Measurements from ENCODE around the gene TMPRSS15. TPM values are rescaled to one million over a fixed set of nuclear protein-coding genes. Genes with fewer than 3 reads are reported as not detected.

Gene TMPRSS15
- polyA plus RNA-seq, 4 donors, result 27.0 to 98.9 (median 56.6) TPM; not detected in 1

DNA sequence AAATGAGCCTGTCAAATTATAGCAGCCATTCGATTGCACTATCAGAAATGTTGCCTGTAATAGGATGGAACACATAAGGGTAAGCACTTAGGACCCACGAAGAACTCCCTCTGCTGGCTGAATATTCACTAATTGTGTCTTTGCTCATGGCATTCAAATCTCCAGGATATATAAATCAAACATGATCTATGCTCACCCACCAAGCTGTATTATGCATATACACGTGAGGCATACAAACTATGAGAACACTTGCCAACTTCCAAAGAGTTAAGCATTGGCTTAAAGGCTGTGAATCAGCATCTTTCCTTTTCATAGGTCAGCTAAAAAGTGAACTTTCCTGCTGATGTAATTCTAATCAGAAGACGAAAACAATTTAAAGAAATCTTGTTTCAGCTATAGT is 34.5 kb downstream of the TMPRSS15 start:
- H3K4me3 ChIP-seq (ENCODE audit: low read depth in 1 of 3, low read length in 3 of 3), result no peak overlapping the region
- WGBS, 3 donors, result 18 to 31% (median 21%) methylated on average over 4 of the region's 4 CpGs
- DNase-seq (peak; percentile 5 to 6), FAIRE-seq (no peak)
- H3K36me3 ChIP-seq (ENCODE audit: control insufficient read depth in 3 of 3, insufficient read depth in 2 of 3, low read depth in 1 of 3, low read length in 3 of 3), result peaks cover 0 to 3% (median 0%) of the 10 kb centered on the region in 3 donors
- H3K9me3 ChIP-seq (ENCODE audit: control insufficient read depth in 2 of 2, insufficient read depth in 1 of 2, low read depth in 1 of 2, low read length in 1 of 2), result no peaks in the 10 kb centered on the region
- H3K27ac ChIP-seq (ENCODE audit: low read depth in 1 of 3, low read length in 2 of 3), result no peak overlapping the region
- H3K27me3 ChIP-seq (ENCODE audit: control insufficient read depth in 3 of 3, insufficient read depth in 3 of 3, low read length in 3 of 3), result no peaks in the 10 kb centered on the region
- no peaks in the 10 kb centered on the region for H3K4me1 ChIP-seq (ENCODE audit: control insufficient read depth in 3 of 3, insufficient read depth in 2 of 3, low read depth in 1 of 3, low read length in 2 of 3)

DNA sequence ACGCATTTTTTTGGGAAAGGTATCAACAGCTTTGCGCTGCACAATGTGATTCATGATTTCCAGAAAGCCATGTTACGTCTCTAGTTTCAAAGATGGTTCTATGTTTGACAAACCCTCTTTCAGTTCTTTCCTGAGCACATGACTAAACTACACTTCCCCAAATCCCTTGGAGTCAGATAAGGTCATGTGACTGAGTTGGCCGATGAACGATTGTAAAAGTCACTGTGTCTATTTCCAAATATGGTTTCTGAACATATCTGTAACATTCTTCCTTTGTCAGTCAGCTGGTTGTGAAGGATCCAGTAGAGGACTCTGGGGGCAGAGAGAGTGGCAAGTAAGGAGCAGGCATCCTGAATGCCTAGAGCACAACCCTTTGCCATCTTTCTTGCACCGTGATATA is 35.4 kb downstream of the TMPRSS15 start:
- H3K27me3 ChIP-seq (ENCODE audit: control insufficient read depth in 3 of 3, insufficient read depth in 3 of 3, low read length in 3 of 3), result no peaks in the 10 kb centered on the region
- peaks cover 0 to 3% (median 0%) of the 10 kb centered on the region in 3 donors for H3K36me3 ChIP-seq (ENCODE audit: control insufficient read depth in 3 of 3, insufficient read depth in 2 of 3, low read depth in 1 of 3, low read length in 3 of 3)
- DNase-seq (no peak), FAIRE-seq (no peak)
- H3K4me1 ChIP-seq (ENCODE audit: control insufficient read depth in 3 of 3, insufficient read depth in 2 of 3, low read depth in 1 of 3, low read length in 2 of 3), result no peaks in the 10 kb centered on the region
- WGBS, 3 donors, result 65 to 77% (median 69%) methylated on average over 6 of the region's 6 CpGs
- no peaks in the 10 kb centered on the region for H3K9me3 ChIP-seq (ENCODE audit: control insufficient read depth in 2 of 2, insufficient read depth in 1 of 2, low read depth in 1 of 2, low read length in 1 of 2)
- no peak overlapping the region for H3K4me3 ChIP-seq (ENCODE audit: low read depth in 1 of 3, low read length in 3 of 3)
- no peak overlapping the region for H3K27ac ChIP-seq (ENCODE audit: low read depth in 1 of 3, low read length in 2 of 3)

DNA sequence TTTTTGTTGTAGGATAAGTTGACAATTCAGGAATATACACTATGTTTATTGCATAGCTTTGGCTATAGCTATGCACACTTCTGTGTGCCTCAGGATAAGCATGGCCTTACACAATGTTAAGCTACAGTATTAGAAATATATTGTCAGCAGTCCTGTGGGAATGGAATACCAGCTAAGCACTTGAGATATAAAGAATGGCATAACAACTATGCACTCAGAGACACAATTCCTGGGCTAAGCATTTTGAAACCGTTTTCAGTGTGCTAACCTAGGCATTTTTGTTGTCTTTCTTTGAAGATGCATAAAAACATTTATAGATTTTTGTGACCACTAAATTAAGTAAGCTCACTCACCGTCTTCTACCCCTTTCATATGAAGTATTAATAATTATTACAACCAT is 46.8 kb downstream of the TMPRSS15 start:
- DNase-seq, result no peak
- 69 to 72% (median 72%) methylated on average over 2 of the region's 2 CpGs for WGBS, 3 donors
- no peak for FAIRE-seq

DNA sequence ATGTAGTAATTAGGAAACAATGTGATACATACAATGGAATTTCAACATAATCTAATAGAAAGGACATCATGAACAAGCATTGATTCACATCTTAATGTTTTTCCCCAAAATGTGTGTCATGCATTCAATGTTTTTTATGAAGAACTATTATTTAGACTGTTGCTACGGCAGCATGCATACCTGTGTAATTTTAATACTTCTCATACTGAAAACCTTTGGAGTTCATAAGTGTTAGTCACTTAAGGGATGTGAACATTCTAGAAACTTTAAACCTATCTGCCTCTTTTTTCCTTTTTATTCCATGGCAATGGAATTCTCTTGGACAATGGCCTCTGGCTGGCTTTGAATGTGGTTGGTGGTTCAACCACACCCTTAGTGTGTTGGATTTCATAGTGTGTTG is 48.6 kb downstream of the TMPRSS15 start:
- no peaks in the 10 kb centered on the region for H3K4me1 ChIP-seq (ENCODE audit: control insufficient read depth in 3 of 3, insufficient read depth in 2 of 3, low read depth in 1 of 3, low read length in 2 of 3)
- no peak overlapping the region for H3K27ac ChIP-seq (ENCODE audit: low read depth in 1 of 3, low read length in 2 of 3)

More for the DNA sequence above, 46.8 kb downstream of the TMPRSS15 start:
- Histone ChIP-seq H3K36me3 (ENCODE audit: control insufficient read depth in 3 of 3, insufficient read depth in 2 of 3, low read depth in 1 of 3, low read length in 3 of 3) (peaks cover 0 to 6% (median 0%) of the 10 kb centered on the region in 3 donors), H3K27ac (ENCODE audit: low read depth in 1 of 3, low read length in 2 of 3) (no peak overlapping the region), H3K4me3 (ENCODE audit: low read depth in 1 of 3, low read length in 3 of 3) (no peak overlapping the region), H3K9me3 (ENCODE audit: control insufficient read depth in 2 of 2, insufficient read depth in 1 of 2, low read depth in 1 of 2, low read length in 1 of 2) (no peaks in the 10 kb centered on the region), H3K4me1 (ENCODE audit: control insufficient read depth in 3 of 3, insufficient read depth in 2 of 3, low read depth in 1 of 3, low read length in 2 of 3) (no peaks in the 10 kb centered on the region), H3K27me3 (ENCODE audit: control insufficient read depth in 3 of 3, insufficient read depth in 3 of 3, low read length in 3 of 3) (no peaks in the 10 kb centered on the region)

DNA sequence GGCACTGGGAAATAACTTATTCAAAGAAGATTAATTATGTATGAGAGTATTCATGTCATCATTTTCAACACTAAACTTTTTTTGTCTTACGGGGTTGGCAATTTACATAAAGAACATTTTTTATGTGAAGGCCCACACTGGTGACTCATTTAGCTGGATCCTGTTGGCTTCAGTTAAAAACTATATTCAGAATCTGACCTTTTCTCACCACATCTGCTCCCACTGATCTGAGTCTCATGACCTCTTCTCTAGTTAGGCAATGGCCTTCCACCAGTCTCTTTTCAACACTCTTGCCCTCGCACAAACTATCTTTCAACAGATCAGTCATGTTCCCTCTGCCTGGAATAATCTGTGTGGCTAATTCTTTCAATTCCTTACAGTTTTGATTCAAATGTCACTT is 53.4 kb downstream of the TMPRSS15 start:
- DNase-seq (no peak), FAIRE-seq (no peak)
- Histone ChIP-seq H3K36me3 (ENCODE audit: control insufficient read depth in 3 of 3, insufficient read depth in 2 of 3, low read depth in 1 of 3, low read length in 3 of 3) (no peaks in the 10 kb centered on the region), H3K4me1 (ENCODE audit: control insufficient read depth in 3 of 3, insufficient read depth in 2 of 3, low read depth in 1 of 3, low read length in 2 of 3) (no peaks in the 10 kb centered on the region), H3K27me3 (ENCODE audit: control insufficient read depth in 3 of 3, insufficient read depth in 3 of 3, low read length in 3 of 3) (no peaks in the 10 kb centered on the region), H3K9me3 (ENCODE audit: control insufficient read depth in 2 of 2, insufficient read depth in 1 of 2, low read depth in 1 of 2, low read length in 1 of 2) (no peaks in the 10 kb centered on the region), H3K4me3 (ENCODE audit: low read depth in 1 of 3, low read length in 3 of 3) (no peak overlapping the region), H3K27ac (ENCODE audit: low read depth in 1 of 3, low read length in 2 of 3) (no peak overlapping the region)
- 56 to 77% (median 59%) methylated on average over 2 of the region's 2 CpGs for WGBS, 3 donors

More for the DNA sequence above, 48.6 kb downstream of the TMPRSS15 start:
- DNase-seq, result no peak
- no peak for FAIRE-seq
- WGBS, 3 donors, result 88 to 100% (median 93%) methylated on average over 1 of the region's 1 CpG
- H3K9me3 ChIP-seq (ENCODE audit: control insufficient read depth in 2 of 2, insufficient read depth in 1 of 2, low read depth in 1 of 2, low read length in 1 of 2), result no peaks in the 10 kb centered on the region
- H3K27me3 ChIP-seq (ENCODE audit: control insufficient read depth in 3 of 3, insufficient read depth in 3 of 3, low read length in 3 of 3), result no peaks in the 10 kb centered on the region
- no peak overlapping the region for H3K4me3 ChIP-seq (ENCODE audit: low read depth in 1 of 3, low read length in 3 of 3)
- H3K36me3 ChIP-seq (ENCODE audit: control insufficient read depth in 3 of 3, insufficient read depth in 2 of 3, low read depth in 1 of 3, low read length in 3 of 3), result peaks cover 0 to 6% (median 0%) of the 10 kb centered on the region in 3 donors

DNA sequence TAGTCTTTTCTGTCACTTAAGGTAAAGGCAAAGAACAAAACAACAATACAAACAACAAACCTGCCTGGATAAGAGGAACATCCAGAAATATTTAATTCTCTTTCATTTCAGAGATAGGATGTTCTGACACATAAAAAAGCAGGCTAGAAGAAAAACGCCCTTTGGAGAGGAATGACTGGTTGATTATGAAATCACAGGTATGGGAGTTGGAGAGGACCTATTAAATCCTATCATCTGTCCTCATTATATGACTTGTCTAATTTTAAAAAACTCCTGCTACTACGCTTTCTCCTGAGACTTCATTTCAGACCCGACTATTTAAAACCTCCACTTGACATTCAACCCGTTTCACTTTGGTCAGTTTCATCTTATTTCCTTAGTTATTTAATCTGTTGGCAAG is 54.1 kb downstream of the TMPRSS15 start:
- H3K4me3 ChIP-seq (ENCODE audit: low read depth in 1 of 3, low read length in 3 of 3), result no peak overlapping the region
- no peaks in the 10 kb centered on the region for H3K36me3 ChIP-seq (ENCODE audit: control insufficient read depth in 3 of 3, insufficient read depth in 2 of 3, low read depth in 1 of 3, low read length in 3 of 3)
- H3K9me3 ChIP-seq (ENCODE audit: control insufficient read depth in 2 of 2, insufficient read depth in 1 of 2, low read depth in 1 of 2, low read length in 1 of 2), result no peaks in the 10 kb centered on the region
- no peaks in the 10 kb centered on the region for H3K27me3 ChIP-seq (ENCODE audit: control insufficient read depth in 3 of 3, insufficient read depth in 3 of 3, low read length in 3 of 3)
- no peak for DNase-seq
- H3K27ac ChIP-seq (ENCODE audit: low read depth in 1 of 3, low read length in 2 of 3), result no peak overlapping the region
- WGBS, 3 donors, result 76 to 81% (median 78%) methylated on average over 4 of the region's 4 CpGs
- no peaks in the 10 kb centered on the region for H3K4me1 ChIP-seq (ENCODE audit: control insufficient read depth in 3 of 3, insufficient read depth in 2 of 3, low read depth in 1 of 3, low read length in 2 of 3)
- FAIRE-seq, result no peak

DNA sequence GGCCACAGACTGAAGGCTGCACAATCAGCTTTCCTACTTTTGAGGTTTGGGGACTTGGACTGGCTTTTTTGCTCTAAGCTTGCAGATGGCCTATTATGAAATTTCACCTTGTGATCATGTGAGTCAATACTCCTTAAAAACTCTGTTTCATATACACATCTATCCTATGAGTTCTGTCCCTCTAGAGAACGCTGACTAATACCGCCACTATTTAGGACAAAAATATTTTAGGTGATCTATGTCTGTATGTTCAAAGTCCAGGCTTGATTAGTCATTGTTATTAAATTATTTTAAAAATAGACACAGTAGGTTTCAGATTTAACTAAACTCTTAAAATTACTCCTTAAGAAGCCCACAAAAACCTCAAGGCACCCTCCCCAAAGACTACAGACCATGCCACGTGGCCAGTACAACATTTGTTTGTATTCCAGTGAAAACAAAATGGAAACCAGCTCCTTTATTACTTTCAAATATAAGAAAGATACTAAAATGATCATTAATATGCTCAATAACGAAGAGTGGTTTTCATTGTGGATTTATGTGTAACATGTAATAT is 63.1 kb downstream of the TMPRSS15 start:
- Histone ChIP-seq H3K4me1 (ENCODE audit: control insufficient read depth in 3 of 3, insufficient read depth in 2 of 3, low read depth in 1 of 3, low read length in 2 of 3) (no peaks in the 10 kb centered on the region), H3K4me3 (ENCODE audit: low read depth in 1 of 3, low read length in 3 of 3) (no peak overlapping the region), H3K27ac (ENCODE audit: low read depth in 1 of 3, low read length in 2 of 3) (no peak overlapping the region), H3K27me3 (ENCODE audit: control insufficient read depth in 3 of 3, insufficient read depth in 3 of 3, low read length in 3 of 3) (no peaks in the 10 kb centered on the region), H3K36me3 (ENCODE audit: control insufficient read depth in 3 of 3, insufficient read depth in 2 of 3, low read depth in 1 of 3, low read length in 3 of 3) (peaks cover 0 to 5% (median 0%) of the 10 kb centered on the region in 3 donors), H3K9me3 (ENCODE audit: control insufficient read depth in 2 of 2, insufficient read depth in 1 of 2, low read depth in 1 of 2, low read length in 1 of 2) (no peaks in the 10 kb centered on the region)
- DNase-seq (no peak), FAIRE-seq (no peak)
- 65 to 76% (median 66%) methylated on average over 4 of the region's 4 CpGs for WGBS, 3 donors

DNA sequence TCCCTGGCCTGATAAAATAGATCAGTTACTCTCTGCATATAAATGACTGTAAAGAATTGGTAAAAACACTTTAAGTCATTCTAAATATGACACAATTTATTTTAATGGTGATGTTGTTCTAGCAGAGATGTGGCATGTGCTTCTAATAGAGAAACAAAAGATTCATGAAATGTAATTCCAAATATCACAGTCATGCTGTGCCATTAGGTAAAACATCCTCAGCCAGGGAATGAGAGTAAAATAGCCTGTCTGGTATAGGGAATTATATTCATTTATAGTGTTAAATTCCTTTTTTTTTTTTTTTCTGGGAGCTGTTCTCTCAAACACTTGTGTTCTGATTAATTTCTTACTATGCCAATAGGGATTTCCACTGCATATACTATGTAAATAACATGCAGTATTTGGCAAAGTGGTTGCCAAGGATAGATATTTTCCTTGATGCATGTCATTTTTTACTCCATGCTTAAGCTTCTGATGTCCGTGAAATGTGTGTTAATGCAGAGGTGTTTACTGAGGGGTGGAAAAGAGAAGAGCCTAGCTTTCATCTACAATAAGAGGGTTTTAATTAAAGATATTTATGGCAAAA is 67.8 kb downstream of the TMPRSS15 start:
- no peak overlapping the region for H3K27ac ChIP-seq (ENCODE audit: low read depth in 1 of 3, low read length in 2 of 3)
- no peak overlapping the region for H3K4me3 ChIP-seq (ENCODE audit: low read depth in 1 of 3, low read length in 3 of 3)
- FAIRE-seq, result no peak
- 82 to 85% (median 84%) methylated on average over 1 of the region's 1 CpG for WGBS, 3 donors
- no peak for DNase-seq
- no peaks in the 10 kb centered on the region for H3K27me3 ChIP-seq (ENCODE audit: control insufficient read depth in 3 of 3, insufficient read depth in 3 of 3, low read length in 3 of 3)
- no peaks in the 10 kb centered on the region for H3K4me1 ChIP-seq (ENCODE audit: control insufficient read depth in 3 of 3, insufficient read depth in 2 of 3, low read depth in 1 of 3, low read length in 2 of 3)
- no peaks in the 10 kb centered on the region for H3K9me3 ChIP-seq (ENCODE audit: control insufficient read depth in 2 of 2, insufficient read depth in 1 of 2, low read depth in 1 of 2, low read length in 1 of 2)
- H3K36me3 ChIP-seq (ENCODE audit: control insufficient read depth in 3 of 3, insufficient read depth in 2 of 3, low read depth in 1 of 3, low read length in 3 of 3), result peaks cover 0 to 5% (median 0%) of the 10 kb centered on the region in 3 donors

DNA sequence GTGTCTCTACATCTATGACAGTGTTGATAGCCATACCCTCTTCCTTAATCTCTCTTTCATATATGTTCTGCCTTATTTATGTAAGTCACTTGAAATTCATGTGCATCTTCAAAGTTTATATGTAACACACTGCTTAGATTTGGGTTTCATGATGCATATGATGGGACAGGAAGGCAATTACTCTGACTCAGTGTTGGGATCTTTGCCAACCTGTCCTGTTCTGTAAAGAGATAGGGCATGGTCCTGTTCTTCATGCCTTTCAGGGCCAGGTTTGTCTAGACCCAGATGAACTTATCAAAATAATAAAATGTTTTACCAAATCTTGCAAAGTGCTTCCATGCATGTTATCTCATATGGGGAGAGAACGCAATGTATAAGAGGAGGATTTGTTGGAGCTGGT is 69.5 kb downstream of the TMPRSS15 start:
- DNase-seq (peak in 1 of 2 donors; percentile 1), FAIRE-seq (no peak)
- no peaks in the 10 kb centered on the region for H3K9me3 ChIP-seq (ENCODE audit: control insufficient read depth in 2 of 2, insufficient read depth in 1 of 2, low read depth in 1 of 2, low read length in 1 of 2)
- H3K27me3 ChIP-seq (ENCODE audit: control insufficient read depth in 3 of 3, insufficient read depth in 3 of 3, low read length in 3 of 3), result no peaks in the 10 kb centered on the region
- 92 to 97% (median 94%) methylated on average over 1 of the region's 1 CpG for WGBS, 3 donors
- H3K36me3 ChIP-seq (ENCODE audit: control insufficient read depth in 3 of 3, insufficient read depth in 2 of 3, low read depth in 1 of 3, low read length in 3 of 3), result peaks cover 0 to 5% (median 0%) of the 10 kb centered on the region in 3 donors
- no peak overlapping the region for H3K27ac ChIP-seq (ENCODE audit: low read depth in 1 of 3, low read length in 2 of 3)
- no peaks in the 10 kb centered on the region for H3K4me1 ChIP-seq (ENCODE audit: control insufficient read depth in 3 of 3, insufficient read depth in 2 of 3, low read depth in 1 of 3, low read length in 2 of 3)
- no peak overlapping the region for H3K4me3 ChIP-seq (ENCODE audit: low read depth in 1 of 3, low read length in 3 of 3)

All from small intestine (tissue), 7 donors.